GM19463 (cell line): ENCODE results near the gene MAP3K19.
"Not testable (repeated sequence)": the region's sequence is repeated elsewhere in the genome, so short reads cannot be mapped to it uniquely, and the experiment has no call there.

Experiments
- ATAC-seq: cut with Tn5 transposase; IDR thresholded peaks from one replicate; pipeline ENCODE4 v1.9.1; 2021; ENCODE audit warnings: mild to moderate bottlenecking, moderate library complexity; ENCODE audit not compliant: unreplicated experiment

The MAP3K19 gene

DNA sequence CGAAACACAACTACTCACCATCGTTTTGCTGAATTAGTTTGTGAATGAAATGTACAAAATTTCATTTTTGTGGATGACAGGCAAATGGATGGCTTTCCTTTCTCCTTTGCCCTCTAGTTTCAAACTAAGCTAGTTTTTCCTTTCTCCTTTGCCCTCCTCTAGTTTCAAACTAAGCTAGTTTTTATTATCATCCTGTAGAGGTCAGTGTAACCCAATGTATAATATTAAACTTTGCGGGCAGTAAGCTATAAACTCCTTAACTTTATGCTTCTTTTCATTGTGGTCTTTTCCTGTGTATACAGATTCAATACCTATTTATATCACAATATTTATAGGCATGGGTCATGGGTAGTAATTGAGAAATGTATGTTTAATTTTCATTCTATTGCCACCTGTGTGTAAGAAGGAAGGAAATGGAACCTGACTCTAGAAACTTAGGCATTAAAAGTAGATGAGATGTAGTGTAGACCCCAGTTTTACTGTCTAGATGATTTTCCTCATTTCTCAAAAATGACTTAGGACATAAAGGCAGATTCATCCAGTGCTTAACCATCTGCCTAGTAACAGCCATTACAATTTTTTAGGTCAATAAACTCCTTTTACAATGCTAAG lies 58.1 kb downstream of the MAP3K19 start:
- no peak for ATAC-seq

DNA sequence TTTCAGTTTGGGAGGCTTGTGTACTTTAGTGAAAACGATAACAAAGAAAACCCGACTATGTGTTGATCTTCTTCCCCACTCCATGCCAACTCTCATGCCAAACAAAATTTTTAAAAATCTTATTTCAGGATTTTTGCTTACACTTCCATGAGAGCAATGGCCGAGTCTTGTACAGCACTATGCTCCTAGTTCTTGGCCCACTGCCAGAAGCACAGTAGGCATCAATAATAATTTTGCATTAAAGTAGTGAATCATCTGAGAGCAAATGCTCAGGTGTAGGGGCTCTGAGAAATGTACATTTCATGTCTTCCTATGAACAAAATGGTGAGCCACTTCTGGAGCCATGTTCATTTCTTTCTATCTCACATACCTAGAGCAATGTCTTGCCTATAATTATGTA lies 62.2 kb downstream of the MAP3K19 start:
- ATAC-seq: no peak

DNA sequence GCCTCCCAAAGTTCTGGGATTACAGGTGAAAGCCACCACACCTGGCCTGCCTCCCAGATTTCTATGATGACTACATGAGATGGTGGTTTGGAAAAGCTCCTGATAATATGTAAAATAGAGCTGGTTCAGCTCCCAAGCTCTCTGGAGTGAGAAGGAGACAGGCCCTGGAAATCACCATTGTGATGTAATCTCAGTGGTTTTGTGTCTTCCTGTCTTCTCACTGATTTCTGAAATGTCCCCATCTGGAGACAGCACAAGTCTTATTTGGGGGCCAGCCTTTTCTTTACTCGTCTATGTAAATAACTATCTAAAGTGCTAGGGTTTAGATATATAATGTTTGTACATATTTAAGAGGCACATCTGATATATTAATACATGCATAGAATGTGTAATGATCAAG lies 64.6 kb downstream of the MAP3K19 start:
- ATAC-seq: no peak

DNA sequence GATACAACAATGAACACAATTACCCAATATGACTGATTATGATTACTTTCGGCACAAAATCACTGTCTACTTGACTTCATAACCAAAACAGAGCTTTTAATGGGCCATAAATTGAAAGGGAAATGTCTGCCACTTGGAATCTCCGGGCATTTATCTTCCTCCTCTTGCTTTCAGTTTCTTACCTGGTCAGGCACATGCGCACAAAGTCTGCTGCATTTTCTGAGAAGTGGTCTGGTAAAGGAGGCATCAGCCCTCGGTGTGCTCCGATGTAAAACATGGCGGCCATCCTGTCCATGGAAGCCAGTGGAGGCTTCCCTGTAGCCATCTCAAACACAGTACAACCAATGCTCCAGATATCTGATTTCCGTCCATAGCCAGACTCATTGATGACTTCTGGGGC lies 66.6 kb downstream of the MAP3K19 start:
- no peak for ATAC-seq

DNA sequence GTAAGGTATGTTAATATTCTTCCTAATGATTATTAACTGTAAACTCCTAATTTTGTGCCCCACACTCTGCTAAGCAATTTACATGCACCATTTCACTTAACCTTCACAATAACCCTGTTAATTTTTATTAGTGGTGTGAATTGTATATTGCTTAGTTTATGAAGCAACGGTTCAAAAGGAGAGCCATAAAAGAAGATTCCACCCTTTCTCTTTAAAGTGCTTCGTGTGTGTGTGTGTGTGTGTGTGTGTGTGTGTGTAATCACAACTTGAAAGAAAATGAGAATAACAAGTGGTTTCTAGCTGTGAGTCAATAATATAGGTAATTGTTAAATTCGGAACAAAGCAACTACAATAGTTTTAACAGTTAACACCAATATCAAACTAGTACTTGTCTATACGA lies 68.0 kb downstream of the MAP3K19 start:
- ATAC-seq: no peak

DNA sequence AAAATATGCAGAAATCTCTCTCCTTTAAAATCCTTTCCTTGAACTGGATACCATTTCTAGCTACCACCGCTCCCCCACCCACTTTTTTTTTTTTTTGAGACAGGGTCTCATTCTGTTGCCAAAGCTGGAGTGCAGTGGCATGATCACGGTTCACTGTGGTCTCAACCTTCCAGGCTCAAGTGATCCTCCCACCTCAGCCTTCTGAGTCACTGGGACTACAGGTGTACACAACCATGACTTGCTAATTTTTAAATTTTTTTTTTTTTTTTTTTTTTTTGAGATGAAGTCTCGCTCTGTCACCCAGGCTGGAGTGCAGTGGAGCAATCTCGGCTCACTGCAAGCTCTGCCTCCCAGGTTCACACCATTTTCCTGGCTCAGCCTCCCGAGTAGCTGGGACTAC lies 70.1 kb downstream of the MAP3K19 start:
- ATAC-seq: not testable (repeated sequence)

DNA sequence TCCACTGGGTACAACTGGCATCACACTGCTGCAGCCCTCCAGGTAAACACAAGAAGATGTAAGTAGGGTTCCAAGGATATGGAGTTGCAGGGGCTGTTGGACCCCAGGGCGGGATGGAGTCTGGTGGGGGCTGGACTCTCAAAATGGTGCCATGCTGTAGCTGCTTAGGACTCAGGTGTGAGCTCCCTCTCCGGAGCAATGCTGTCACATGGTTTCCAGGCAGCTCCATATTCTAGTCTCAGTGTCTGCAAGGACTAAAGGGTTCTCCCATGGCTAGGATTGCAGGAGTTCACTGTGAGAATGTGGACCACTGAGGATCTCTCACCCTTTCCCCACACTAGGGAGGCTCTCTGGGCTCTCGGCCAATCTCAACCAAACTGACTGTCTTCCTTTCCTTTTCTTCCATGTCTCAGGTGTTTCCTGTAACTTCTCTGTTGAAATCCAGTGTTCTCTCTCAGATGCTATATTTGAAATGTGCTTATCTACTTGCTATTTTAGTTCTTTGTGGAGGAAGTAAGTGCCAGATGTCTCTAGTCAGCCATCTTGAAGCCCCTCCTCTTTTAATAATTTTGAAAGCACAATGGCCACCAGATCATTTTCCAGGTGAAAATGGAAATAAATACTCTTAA lies 71.1 kb downstream of the MAP3K19 start:
- ATAC-seq: no peak

DNA sequence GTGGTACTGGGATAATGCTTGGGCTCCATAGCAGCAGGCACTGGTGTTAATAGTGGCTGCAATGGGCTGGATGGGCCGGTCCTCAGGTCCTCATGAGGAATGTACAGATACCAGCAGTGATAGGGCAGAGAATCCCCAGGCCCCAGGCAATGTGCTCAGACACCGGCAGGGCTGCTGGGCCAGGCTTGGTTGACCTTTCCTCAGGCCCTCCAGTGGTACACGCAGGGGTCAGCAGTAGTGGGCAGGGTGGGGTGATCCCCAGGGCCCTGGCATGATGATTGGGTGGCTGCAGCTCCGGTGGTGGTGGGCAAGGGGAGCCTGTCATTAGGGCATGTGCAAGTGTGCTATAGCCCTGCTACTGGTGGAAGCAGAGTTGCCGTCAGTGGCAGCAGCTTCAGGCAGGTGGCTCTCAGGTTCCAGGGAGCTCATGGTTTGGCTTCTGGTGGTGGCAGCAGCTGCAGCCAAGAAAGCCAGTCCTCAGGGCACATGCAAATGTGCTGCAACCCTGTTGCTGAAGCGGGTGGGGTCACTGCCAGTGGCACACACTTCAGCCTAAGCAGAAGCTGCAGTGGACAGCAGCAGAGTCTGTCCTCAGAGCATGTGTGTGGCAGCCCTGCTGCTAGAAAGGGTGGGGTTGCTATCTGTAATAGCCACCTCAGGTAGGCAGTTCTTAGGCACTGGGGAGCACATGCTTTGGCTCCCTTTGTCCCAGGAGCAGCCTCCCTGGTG lies 71.8 kb downstream of the MAP3K19 start:
- no peak for ATAC-seq

DNA sequence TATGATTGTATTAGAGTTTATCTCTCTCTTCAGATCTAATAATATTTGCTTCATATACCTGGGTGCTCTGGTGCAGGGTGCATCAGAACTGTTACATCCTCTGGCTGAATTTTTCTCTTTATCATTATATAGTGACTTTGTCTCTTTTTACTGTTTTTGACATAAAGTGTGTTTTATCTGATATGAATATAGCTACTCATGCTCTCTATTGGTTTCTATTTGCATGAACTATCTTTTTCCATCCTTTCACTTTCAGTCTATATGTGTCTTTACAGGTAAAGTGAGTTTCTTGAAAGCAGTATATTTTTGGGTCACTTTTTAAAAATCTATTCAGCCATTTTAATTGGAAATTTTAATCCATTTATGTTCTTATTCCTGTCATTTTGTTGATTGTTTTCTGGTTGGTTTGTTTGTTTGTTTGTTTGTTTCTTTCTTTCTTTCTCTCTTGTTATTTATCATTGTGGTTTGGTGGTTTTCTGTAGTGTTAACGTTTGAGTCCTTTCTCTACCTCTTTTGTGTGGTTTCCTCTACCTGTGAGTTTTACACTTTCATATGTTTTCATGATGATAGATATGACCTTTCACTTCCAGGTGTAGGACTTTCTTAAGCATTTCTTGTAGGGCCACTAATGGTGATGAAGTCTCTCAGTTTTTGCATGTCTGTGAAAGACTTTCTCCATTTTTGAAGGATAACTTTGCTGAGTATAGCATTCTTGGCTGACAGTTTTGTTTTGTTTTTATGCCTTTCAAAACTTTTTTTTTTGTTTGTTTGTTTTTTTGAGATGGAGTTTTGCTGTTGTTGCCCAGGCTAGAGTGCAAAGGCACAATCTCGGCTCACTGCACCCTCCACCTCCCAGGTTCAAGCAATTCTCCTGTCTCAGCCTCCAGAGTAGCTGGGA lies 73.8 kb downstream of the MAP3K19 start:
- ATAC-seq: no peak

DNA sequence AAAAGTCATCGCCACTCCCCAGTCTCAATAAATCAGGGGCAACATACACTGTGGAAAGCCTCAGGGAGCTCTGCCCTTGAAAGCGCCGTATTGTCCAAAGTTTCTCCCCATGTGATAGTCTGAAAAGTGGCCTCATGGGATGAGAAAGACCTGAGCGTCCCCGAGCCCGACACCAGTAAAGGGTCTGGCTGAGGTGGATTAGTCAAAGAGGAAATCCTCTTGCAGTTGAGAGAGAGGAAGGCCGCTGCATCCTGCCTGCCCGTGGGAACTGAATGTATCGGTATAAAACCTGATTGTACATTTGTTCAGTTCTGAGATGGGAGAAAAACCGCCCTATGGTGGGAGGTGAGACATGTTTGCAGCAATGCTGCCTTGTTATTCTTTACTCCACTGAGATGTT lies 80.1 kb downstream of the MAP3K19 start:
- ATAC-seq: not testable (repeated sequence)

DNA sequence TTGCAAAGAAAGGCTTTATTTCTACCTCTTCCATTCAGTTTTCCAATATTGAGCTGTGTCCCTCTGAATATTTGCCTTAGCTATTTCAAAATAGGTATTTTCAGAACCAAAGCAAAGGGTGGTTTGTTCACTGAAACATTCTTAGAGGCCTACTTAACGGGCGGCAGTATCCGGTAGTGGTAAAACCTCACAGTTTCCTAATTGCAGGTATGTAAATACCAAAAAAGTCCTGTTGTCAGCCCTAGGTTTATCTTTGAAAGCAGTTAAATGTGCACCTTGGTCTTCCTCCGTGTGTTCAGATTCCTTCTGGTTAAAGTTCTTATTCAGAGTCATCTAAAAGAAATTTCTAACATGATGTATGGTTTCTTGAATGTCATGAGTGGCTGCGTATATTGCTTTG lies 89.8 kb downstream of the MAP3K19 start:
- no peak for ATAC-seq

DNA sequence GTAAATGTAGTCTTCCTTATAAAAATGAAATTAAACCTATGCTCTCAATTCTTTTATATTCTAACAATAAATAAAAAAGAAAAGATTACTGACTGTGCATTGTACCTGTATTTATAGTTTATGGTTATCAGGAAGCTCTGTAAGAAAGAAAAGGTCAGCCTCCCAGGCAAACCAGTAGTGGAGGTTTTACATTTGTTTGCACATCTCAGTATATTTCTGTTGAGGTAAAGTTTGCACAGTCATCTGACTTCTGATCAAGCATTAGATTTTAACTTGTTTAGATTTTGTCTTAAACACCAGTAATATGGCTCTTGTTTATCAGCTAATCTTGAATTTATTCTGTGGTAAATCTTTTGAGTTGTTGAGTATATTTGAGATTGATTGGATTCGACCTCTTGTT lies 91.5 kb downstream of the MAP3K19 start:
- no peak for ATAC-seq

DNA sequence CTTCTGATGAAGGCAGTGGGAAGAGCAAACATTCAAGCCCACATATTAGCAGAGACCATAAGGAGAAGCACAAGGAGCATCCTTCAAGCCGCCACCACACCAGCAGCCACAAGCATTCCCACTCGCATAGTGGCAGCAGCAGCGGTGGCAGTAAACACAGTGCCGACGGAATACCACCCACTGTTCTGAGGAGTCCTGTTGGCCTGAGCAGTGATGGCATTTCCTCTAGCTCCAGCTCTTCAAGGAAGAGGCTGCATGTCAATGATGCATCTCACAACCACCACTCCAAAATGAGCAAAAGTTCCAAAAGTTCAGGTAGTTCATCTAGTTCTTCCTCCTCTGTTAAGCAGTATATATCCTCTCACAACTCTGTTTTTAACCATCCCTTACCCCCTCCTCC lies 93.2 kb downstream of the MAP3K19 start:
- no peak for ATAC-seq

DNA sequence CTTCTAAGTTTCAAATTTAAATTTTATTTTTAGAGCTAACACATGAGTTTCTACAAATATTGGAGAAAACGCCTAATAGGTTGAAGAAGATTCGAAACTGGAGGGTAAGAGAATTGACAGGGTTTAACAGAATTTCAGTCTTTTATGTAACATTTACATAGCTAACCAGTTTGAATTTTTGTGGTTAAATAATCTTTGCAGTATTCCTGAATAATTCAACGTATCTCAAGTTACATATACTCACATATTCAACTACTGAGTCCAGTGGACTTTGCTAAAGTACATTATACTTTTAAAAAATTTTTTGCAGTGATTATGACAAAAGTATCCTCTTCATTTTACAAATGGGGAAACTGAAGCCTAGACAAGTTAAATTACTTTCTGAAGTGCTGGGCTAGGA lies 94.6 kb downstream of the MAP3K19 start:
- ATAC-seq: no peak

DNA sequence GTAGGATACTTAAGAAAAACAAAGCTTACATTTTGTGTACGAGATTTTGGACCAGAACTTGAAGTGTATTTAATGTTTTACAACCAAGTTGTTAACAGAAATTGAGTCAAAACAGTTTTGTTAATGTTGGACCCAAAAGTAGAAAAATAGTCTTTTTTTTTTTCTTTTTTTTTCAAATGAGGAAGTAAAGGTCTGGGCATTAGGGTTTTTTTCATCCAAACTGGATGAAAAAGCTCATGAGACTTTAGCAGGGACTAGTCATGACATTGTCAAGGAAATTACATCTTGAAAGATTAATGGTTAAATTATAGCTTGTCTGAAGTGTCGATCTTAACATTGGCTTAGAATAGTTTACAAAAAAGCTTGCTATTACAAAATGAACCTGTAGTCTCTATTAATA lies 96.4 kb downstream of the MAP3K19 start:
- ATAC-seq: no peak

DNA sequence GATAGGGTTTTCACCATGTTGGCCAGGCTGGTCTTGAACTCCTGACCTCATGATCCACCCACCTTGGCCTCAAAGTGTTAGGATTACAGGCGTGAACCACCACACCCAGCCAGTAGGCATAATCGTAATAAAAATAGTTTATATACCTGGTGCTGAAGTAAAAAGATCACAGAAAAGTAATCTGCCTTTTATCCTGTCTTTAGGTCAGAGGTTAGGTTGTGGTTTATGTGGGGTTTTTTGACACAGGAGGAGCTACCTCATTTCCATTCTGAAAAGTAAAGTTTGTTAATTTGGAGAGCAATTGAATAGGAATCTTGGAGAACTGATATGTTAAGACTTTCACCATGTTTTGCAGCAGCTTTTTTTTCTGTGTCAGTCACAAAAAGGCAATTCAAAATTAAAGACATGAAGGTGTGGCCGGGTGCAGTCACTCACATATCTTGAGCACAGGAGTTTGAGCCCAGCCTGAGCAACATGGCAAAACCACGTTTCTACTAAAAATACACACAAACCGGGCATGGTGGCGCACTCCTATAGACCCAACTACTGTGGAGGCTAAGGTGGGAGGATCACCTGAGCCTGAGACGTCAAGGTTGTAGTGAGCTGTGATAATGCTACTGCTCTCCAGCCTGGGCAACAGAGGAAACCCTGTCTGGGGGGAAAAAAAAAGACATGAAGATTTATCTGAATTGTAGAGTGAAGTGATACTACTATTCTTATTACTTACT lies 97.1 kb downstream of the MAP3K19 start:
- ATAC-seq: no peak

DNA sequence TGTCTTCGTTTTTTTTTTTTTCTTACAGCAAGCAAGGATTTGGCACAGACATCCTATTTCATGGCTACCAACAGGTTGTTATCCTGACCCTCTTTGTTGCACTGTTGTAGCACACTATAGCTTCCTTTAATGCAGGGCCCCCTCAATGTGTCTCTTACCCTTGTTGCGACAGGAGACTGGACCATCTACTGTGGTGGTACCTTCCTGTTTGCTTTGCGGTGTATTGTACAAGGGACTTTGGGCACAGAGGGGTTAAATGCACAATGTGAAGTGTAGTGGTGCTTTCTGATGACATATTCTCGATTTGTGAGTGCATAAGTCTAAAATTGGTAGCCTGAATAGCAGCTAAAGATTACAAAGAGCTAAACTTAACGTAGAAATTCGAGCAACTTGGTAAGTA lies 101.2 kb downstream of the MAP3K19 start:
- no peak for ATAC-seq

DNA sequence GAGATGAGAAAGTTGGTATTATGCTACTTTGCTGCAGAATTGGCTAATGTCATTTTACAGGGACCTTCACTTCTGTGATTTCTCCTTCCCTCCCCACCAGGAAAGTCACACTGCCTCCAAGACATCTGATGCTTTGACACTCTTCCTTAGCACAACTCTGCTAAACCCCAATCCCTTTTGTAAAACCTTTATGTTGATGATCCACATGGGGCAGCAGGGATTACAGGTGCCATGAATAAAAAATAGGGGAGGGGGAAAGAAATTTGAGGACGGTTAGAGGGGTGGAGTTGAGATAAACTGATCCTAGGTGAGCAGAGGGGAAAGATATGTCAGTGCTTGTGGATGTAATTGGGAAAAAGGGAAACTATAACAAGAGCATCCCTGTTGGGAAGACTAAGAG lies 102.3 kb downstream of the MAP3K19 start:
- ATAC-seq: no peak

DNA sequence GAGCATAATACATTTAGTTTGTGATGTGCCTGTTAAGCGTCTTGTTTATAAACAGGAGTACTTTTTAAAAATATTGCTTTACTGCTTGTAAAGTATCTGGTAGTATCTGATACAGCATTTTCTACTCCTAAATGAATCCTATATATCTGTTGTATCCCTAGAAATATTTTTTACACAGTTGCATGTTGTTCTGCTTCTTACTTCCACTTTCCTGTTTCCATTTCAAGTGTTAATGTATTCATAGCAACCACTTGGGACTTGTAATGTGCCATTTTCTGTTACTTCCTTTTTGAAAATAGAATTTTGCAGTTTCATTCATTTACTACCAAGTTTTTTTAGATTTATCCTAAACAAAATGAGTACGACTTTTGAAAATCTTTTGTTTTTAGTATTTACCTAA lies 103.7 kb downstream of the MAP3K19 start:
- ATAC-seq: peak; percentile 72

DNA sequence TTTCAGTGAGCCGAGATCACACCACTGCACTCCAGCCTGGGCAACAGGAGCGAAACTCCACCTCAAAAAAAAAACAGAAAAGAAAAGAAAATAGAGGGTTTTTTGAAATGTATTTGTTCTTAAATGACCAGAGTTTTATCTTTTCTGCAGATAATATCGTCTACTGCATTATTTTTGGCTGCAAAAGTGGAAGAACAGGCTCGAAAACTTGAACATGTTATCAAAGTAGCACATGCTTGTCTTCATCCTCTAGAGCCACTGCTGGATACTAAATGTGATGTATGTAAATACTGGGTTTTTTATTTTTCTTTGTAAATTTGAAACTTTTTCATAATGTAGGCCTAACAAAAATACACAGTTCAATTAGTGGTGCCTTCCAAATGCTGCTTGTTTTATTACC lies 110.6 kb downstream of the MAP3K19 start:
- no peak for ATAC-seq

DNA sequence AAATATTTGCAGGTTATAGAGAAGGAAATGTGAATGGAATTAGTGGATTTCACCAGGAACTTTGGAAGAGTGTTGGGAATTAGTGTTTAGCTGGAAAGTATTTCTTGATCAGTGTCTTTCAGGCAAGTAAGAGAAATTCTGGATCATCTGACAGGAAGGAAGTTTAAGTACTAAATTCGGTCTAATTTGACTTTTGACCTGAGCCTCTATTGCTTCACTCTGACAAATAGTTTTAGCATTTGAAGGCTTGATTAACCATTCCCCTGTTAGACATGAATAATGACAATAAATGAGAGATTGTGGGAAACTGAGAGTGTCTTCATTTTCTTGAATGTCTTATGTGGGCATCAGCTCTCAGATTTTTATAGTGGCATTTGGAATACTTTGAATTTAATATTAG lies 112.6 kb downstream of the MAP3K19 start:
- no peak for ATAC-seq
